ENCODE data around the gene KAZALD1.

GRCh38 chr10:101050208-101051069, 11.3 kb upstream of the KAZALD1 start:
- peak; percentile 68 for TF ChIP-seq CTCF (IDR thresholded peaks at IDR 0.05; ENCODE audit: low read depth, low read length)
- no peak for TF ChIP-seq EZH2phosphoT487 (IDR thresholded peaks at IDR 0.05; ENCODE audit: low read depth)

Data from OCI-LY3 (cell line).